A549 (cell line): ENCODE data around the gene MAGI1. TPM values are rescaled to one million over a fixed set of nuclear protein-coding genes. Genes with fewer than 3 reads are reported as not detected.

Experiments used
- ATAC-seq, 2 experiments: fragments of 200-7000 bp in 1 of 2; fragments of >200 bp in 1 of 2; cut with Nextera tagmentation in 1 of 2; cut with Tn5 transposase in 1 of 2; 3 replicates each; pipeline versions ENCODE4 v1.8.0 to v1.9.1; 2018 to 2020; ENCODE audit warnings: mild to moderate bottlenecking in 1 of 2, moderate library complexity in 1 of 2
- CTCF ChIA-PET: fragments of 300-600 bp; sonication (Branson Sonifier 250); formaldehyde crosslinking; extraction: SDS; loops from one replicate; lab custom pipeline; 2021; ENCODE audit warnings: antibody characterized with exemption, inconsistent platforms; lab: Yijun Ruan, JAX
- POLR2A ChIA-PET: fragments of 350-600 bp; formaldehyde crosslinking; extraction: SDS; loops from one replicate; lab custom pipeline; 2021; ENCODE audit warnings: antibody characterized with exemption, inconsistent platforms; lab: Yijun Ruan, JAX
- DNase-seq, 2 experiments: peaks; one replicate each; pipeline versions ENCODE4 v3.0.0 to v3.0.0-alpha.2; 2011 to 2016; ENCODE audit warnings: low read depth in 1 of 2, low spot score in 1 of 2
- FAIRE-seq: peaks from 2 replicates; lab custom pipeline; 2011; peaks lifted over from hg19 to GRCh38; lab: Jason Lieb, UNC
- H3K27ac ChIP-seq, 2 experiments: fragments of >200 bp; sonication (Bioruptor Twin); formaldehyde crosslinking; 3 replicates each; pipeline ENCODE4 v1.5.1; 2016 to 2017
- H3K4me1 ChIP-seq: fragments of >200 bp; sonication (Bioruptor Twin); formaldehyde crosslinking; 3 replicates; pipeline ENCODE4 v1.6.1; 2016
- H3K4me2 ChIP-seq: fragments of >200 bp; sonication (Bioruptor Twin); formaldehyde crosslinking; 3 replicates; pipeline ENCODE4 v1.6.1; 2016
- H3K4me3 ChIP-seq: fragments of >200 bp; sonication (Bioruptor Twin); formaldehyde crosslinking; 3 replicates; pipeline ENCODE4 v1.5.1; 2016
- H3K9me3 ChIP-seq: fragments of >200 bp; sonication (Bioruptor Twin); formaldehyde crosslinking; 3 replicates; pipeline ENCODE4 v1.6.1; 2016
- CBX2 ChIP-seq: fragments of 200-600 bp; sonication (generic); IDR thresholded peaks from 2 replicates; pipeline ENCODE4 v1.6.1; 2016; ENCODE audit warnings: low read depth, mild to moderate bottlenecking, borderline replicate concordance
- CHD2 ChIP-seq: fragments of 150-350 bp; IDR thresholded peaks from 2 replicates; pipeline ENCODE4 v1.6.1; 2014; ENCODE audit warnings: low read length; ENCODE audit not compliant: partially characterized antibody
- EHMT2 ChIP-seq: fragments of 200-600 bp; sonication (generic); IDR thresholded peaks from 2 replicates; pipeline ENCODE4 v1.6.1; 2016; ENCODE audit warnings: antibody characterized with exemption, low read depth, mild to moderate bottlenecking, moderate library complexity
- HES2 ChIP-seq: fragments of >200 bp; sonication (Bioruptor Twin); formaldehyde crosslinking; IDR thresholded peaks from 2 replicates; pipeline ENCODE4 v1.6.1; 2016
- HEYL ChIP-seq: fragments of 250-450 bp; sonication (Bioruptor Pico); IDR thresholded peaks from 2 replicates; pipeline ENCODE4 v1.8.0; 2021; ENCODE audit warnings: mild to moderate bottlenecking, moderate library complexity
- JUN ChIP-seq, 2 experiments: fragments of >200 bp; sonication (Bioruptor Twin); formaldehyde crosslinking; IDR thresholded peaks; 2 replicates in 1 of 2; 3 replicates in 1 of 2; pipeline ENCODE4 v1.6.1; 2016 to 2017
- KDM5A ChIP-seq: fragments of 200-600 bp; sonication (generic); IDR thresholded peaks from 2 replicates; pipeline ENCODE4 v1.6.1; 2016; ENCODE audit warnings: antibody characterized with exemption, mild to moderate bottlenecking
- MAFK ChIP-seq: fragments of 450-650 bp; IDR thresholded peaks from 2 replicates; pipeline ENCODE4 v1.6.1; 2014; ENCODE audit not compliant: partially characterized antibody
- MYC ChIP-seq: IDR thresholded peaks from 2 replicates; pipeline ENCODE4 v1.6.1; 2012; ENCODE audit warnings: mild to moderate bottlenecking, inconsistent platforms, low read length, improper control_type of control experiment, borderline replicate concordance
- NFE2L2 ChIP-seq: fragments of 150-350 bp; conservative IDR thresholded peaks from 2 replicates; pipeline ENCODE4 v1.6.1; 2014; ENCODE audit warnings: low read length
- POLR2AphosphoS2 ChIP-seq: conservative IDR thresholded peaks from 2 replicates; pipeline ENCODE4 v1.6.1; 2012; ENCODE audit warnings: low read length, improper control_type of control experiment, inconsistent platforms
- RARB ChIP-seq: fragments of 250-450 bp; sonication (Bioruptor Pico); IDR thresholded peaks from 2 replicates; pipeline ENCODE4 v1.8.0; 2021; ENCODE audit warnings: mild to moderate bottlenecking, moderate library complexity
- RCOR1 ChIP-seq: fragments of 150-350 bp; IDR thresholded peaks from 2 replicates; pipeline ENCODE4 v1.6.1; 2014; ENCODE audit warnings: antibody characterized with exemption, low read length, low read depth
- REST ChIP-seq: fragments of 200-600 bp; sonication (generic); IDR thresholded peaks from 2 replicates; pipeline ENCODE4 v1.6.1; 2016; ENCODE audit warnings: antibody characterized with exemption, mild to moderate bottlenecking, moderate library complexity
- SREBF2 ChIP-seq: fragments of 450-650 bp; IDR thresholded peaks from 2 replicates; pipeline ENCODE4 v1.6.1; 2014; ENCODE audit warnings: mild to moderate bottlenecking, moderate library complexity
- TP53 ChIP-seq: fragments of 250-450 bp; sonication (Bioruptor Pico); IDR thresholded peaks from 2 replicates; pipeline ENCODE4 v1.5.0; 2021; ENCODE audit warnings: mild to moderate bottlenecking, moderate library complexity
- ZFP36 ChIP-seq: fragments of 450-650 bp; IDR thresholded peaks from 2 replicates; pipeline ENCODE4 v1.6.1; 2014; ENCODE audit warnings: borderline replicate concordance; ENCODE audit not compliant: partially characterized antibody
- ZSCAN20 ChIP-seq: fragments of 250-450 bp; sonication (Bioruptor Pico); IDR thresholded peaks from 2 replicates; pipeline ENCODE4 v1.8.0; 2022; ENCODE audit warnings: mild to moderate bottlenecking, moderate library complexity
- WGBS: methylation state at CpG from one replicate; pipeline ENCODE4 v1.1.6; 2017; ENCODE audit errors: missing lambda C conversion rate; 5-methylcytosine and 5-hydroxymethylcytosine counted together
- polyA plus RNA-seq, 4 experiments: library from polyadenylated mRNA; depleted of rRNA in 3 of 4; stranded (reverse); fragments of >200 nt; fragmentation: RNase III in 1 of 4; extraction: RNeasy Plus Mini Kit Qiagen cat#74134 plus additional on column Dnase treatment in 1 of 4; gene quantifications; 2 replicates in 3 of 4; 3 replicates in 1 of 4; pipeline ENCODE4 v1.2.3, GENCODE V29; 2011 to 2017
- TF ChIP-seq, protein P1 (sequence below): fragments of 150-350 bp; IDR thresholded peaks from 2 replicates; pipeline ENCODE4 v1.6.1; 2014; ENCODE audit warnings: low read depth, mild to moderate bottlenecking, low read length
- TF ChIP-seq, protein P2 (sequence below): fragments of 250-450 bp; sonication (Bioruptor Pico); IDR thresholded peaks from 2 replicates; pipeline ENCODE4 v1.5.0; 2021; ENCODE audit warnings: mild to moderate bottlenecking, moderate library complexity, borderline replicate concordance
- TF ChIP-seq, protein P3 (sequence below): fragments of >200 bp; sonication (Bioruptor Twin); formaldehyde crosslinking; IDR thresholded peaks from 3 replicates; pipeline ENCODE4 v1.5.1; 2016

The MAGI1 gene
- polyA plus RNA-seq, 2 of the 4 experiments (the other 2 are of a cell fraction): 4.7 to 6.6 TPM

- no peak for TF ChIP-seq ZSCAN20 (CRISPR knock-in tag)
- TF ChIP-seq, protein P1, sequence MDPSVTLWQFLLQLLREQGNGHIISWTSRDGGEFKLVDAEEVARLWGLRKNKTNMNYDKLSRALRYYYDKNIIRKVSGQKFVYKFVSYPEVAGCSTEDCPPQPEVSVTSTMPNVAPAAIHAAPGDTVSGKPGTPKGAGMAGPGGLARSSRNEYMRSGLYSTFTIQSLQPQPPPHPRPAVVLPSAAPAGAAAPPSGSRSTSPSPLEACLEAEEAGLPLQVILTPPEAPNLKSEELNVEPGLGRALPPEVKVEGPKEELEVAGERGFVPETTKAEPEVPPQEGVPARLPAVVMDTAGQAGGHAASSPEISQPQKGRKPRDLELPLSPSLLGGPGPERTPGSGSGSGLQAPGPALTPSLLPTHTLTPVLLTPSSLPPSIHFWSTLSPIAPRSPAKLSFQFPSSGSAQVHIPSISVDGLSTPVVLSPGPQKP: no peak
- TF ChIP-seq EHMT2: no peak
- TF ChIP-seq KDM5A: no peak
- TF ChIP-seq, protein P2, sequence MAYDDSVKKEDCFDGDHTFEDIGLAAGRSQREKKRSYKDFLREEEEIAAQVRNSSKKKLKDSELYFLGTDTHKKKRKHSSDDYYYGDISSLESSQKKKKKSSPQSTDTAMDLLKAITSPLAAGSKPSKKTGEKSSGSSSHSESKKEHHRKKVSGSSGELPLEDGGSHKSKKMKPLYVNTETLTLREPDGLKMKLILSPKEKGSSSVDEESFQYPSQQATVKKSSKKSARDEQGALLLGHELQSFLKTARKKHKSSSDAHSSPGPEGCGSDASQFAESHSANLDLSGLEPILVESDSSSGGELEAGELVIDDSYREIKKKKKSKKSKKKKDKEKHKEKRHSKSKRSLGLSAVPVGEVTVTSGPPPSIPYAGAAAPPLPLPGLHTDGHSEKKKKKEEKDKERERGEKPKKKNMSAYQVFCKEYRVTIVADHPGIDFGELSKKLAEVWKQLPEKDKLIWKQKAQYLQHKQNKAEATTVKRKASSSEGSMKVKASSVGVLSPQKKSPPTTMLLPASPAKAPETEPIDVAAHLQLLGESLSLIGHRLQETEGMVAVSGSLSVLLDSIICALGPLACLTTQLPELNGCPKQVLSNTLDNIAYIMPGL: no peak
- TF ChIP-seq POLR2AphosphoS2: no peak
- no peak overlapping the region for H3K4me2 ChIP-seq
- FAIRE-seq: no peak
- ChIA-PET CTCF (no interaction called here), POLR2A (no interaction called here)
- H3K4me1 ChIP-seq: peaks cover 9% of the 10 kb centered on the region
- no peak overlapping the region for H3K4me3 ChIP-seq
- no peak for ATAC-seq
- no peak for DNase-seq
- H3K27ac ChIP-seq: no peak overlapping the region
- H3K9me3 ChIP-seq: no peaks in the 10 kb centered on the region
- 79% methylated on average over 2 of the region's 2 CpGs for WGBS
Observed at GRCh38 chr3:65827076-65827475, 211.6 kb downstream of the MAGI1 start.

- Histone ChIP-seq H3K9me3 (no peaks in the 10 kb centered on the region), H3K27ac (no peak overlapping the region), H3K4me3 (no peak overlapping the region), H3K4me1 (no peaks in the 10 kb centered on the region), H3K4me2 (no peak overlapping the region)
- no peak for DNase-seq
- 53% methylated on average over 5 of the region's 5 CpGs for WGBS
- ChIA-PET POLR2A (no interaction called here), CTCF (interaction anchor here (0.7 kb wide), 1 partner anchor 56 kb away, joined by 3 read pairs; no protein-coding TSS in a partner anchor)
- no peak for FAIRE-seq
- TF ChIP-seq MYC: no peak
- no peak for TF ChIP-seq EHMT2
- no peak for TF ChIP-seq POLR2AphosphoS2
- TF ChIP-seq SREBF2: no peak
- no peak for TF ChIP-seq HES2
- no peak for ATAC-seq
Observed at GRCh38 chr3:65824166-65824565, 214.6 kb downstream of the MAGI1 start.

DNA sequence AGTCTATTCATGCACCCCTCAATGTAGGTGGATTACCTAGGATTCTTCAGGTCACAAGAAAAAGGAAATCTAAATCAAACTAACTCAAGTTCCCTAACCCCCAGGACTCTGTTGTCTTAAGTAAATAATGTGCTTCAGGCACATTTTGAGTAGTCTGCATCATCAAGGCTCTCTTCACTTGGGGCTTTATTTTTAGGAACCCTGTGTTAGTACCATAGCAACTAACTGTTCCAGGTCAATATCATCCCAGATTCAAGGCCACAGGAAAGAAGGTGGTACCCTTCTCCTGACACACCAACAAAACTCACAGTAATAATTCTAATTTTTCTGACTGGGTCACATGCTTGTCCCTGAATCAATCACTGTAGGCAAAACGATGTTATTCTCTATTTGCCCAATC lies 218.1 kb downstream of the MAGI1 start:
- 33% methylated on average over 1 of the region's 1 CpG for WGBS
- Histone ChIP-seq H3K4me3 (no peak overlapping the region), H3K9me3 (no peaks in the 10 kb centered on the region), H3K4me1 (no peaks in the 10 kb centered on the region), H3K4me2 (no peak overlapping the region), H3K27ac (no peak overlapping the region)
- ChIA-PET CTCF (no interaction called here), POLR2A (no interaction called here)
- ATAC-seq (no peak), FAIRE-seq (no peak), DNase-seq (no peak)
- TF ChIP-seq HES2: no peak
- no peak for TF ChIP-seq MYC
- no peak for TF ChIP-seq RCOR1
- TF ChIP-seq RARB (CRISPR knock-in tag): no peak
- no peak for TF ChIP-seq REST
- no peak for TF ChIP-seq CBX2
- no peak for TF ChIP-seq ZFP36
- no peak for TF ChIP-seq NFE2L2
- TF ChIP-seq HEYL: no peak
- TF ChIP-seq TP53: no peak
- TF ChIP-seq ZSCAN20 (CRISPR knock-in tag): no peak
- no peak for TF ChIP-seq KDM5A
- TF ChIP-seq, protein P2: no peak
- TF ChIP-seq JUN (IDR thresholded peaks at IDR 0.05): no peak
- TF ChIP-seq EHMT2: no peak
- TF ChIP-seq, protein P3, sequence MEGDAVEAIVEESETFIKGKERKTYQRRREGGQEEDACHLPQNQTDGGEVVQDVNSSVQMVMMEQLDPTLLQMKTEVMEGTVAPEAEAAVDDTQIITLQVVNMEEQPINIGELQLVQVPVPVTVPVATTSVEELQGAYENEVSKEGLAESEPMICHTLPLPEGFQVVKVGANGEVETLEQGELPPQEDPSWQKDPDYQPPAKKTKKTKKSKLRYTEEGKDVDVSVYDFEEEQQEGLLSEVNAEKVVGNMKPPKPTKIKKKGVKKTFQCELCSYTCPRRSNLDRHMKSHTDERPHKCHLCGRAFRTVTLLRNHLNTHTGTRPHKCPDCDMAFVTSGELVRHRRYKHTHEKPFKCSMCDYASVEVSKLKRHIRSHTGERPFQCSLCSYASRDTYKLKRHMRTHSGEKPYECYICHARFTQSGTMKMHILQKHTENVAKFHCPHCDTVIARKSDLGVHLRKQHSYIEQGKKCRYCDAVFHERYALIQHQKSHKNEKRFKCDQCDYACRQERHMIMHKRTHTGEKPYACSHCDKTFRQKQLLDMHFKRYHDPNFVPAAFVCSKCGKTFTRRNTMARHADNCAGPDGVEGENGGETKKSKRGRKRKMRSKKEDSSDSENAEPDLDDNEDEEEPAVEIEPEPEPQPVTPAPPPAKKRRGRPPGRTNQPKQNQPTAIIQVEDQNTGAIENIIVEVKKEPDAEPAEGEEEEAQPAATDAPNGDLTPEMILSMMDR: no peak
- TF ChIP-seq MAFK: no peak
- no peak for TF ChIP-seq CHD2
